Thoracic aorta (tissue), 2 donors: Measurements from ENCODE around the gene TMEM212. TPM values are rescaled to one million over a fixed set of nuclear protein-coding genes. Genes with fewer than 3 reads are reported as not detected.

Source experiments
- ATAC-seq: fragments of 150-250 bp; one replicate; pipeline ENCODE4 v1.8.0; 2017; ENCODE audit warnings: low read depth; ENCODE audit not compliant: insufficient number of reproducible peaks, low FRiP score
- DNase-seq: peaks from one replicate; pipeline ENCODE4 v3.0.0-alpha.2; 2020; ENCODE audit warnings: low spot score
- H3K27ac ChIP-seq, 2 donors: fragments of 200-600 bp; sonication (generic); 1 replicate in 1 of 2; 2 replicates in 1 of 2; pipeline ENCODE4 v1.5.1; 2016; ENCODE audit warnings: mild to moderate bottlenecking in 2 of 2, moderate library complexity in 2 of 2
- H3K27me3 ChIP-seq: fragments of 200-600 bp; sonication (generic); replicated peaks from 2 replicates; pipeline ENCODE4 v1.6.0; 2016; ENCODE audit warnings: mild to moderate bottlenecking; ENCODE audit not compliant: insufficient read depth
- H3K36me3 ChIP-seq: fragments of 200-600 bp; sonication (generic); one replicate; pipeline ENCODE4 v1.5.1; 2016
- H3K4me1 ChIP-seq, 2 donors: fragments of 200-600 bp; sonication (generic); 1 replicate in 1 of 2; 2 replicates in 1 of 2; pipeline versions ENCODE4 v1.5.1 to v1.6.0; 2016; ENCODE audit warnings: low read depth in 2 of 2, mild to moderate bottlenecking in 1 of 2; ENCODE audit not compliant: control insufficient read depth in 1 of 2
- H3K4me3 ChIP-seq: fragments of 200-600 bp; sonication (generic); 2 replicates; pipeline ENCODE4 v1.5.1; 2016; ENCODE audit warnings: mild to moderate bottlenecking
- H3K9me3 ChIP-seq: fragments of 200-600 bp; sonication (generic); 2 replicates; pipeline ENCODE4 v1.5.1; 2016
- total RNA-seq, 2 donors: library from RNA; depleted of rRNA; stranded (reverse); fragments of >200 nt; gene quantifications; one replicate each; pipeline versions ENCODE4 v1.1.0 to v1.2.3, GENCODE V29; 2016
- TF ChIP-seq, protein P1 (sequence below): fragments of 200-600 bp; sonication (generic); IDR thresholded peaks from one replicate; pipeline ENCODE4 v1.5.1; 2019; ENCODE audit warnings: antibody characterized with exemption

The TMEM212 gene
- total RNA-seq, 2 donors from 2014 or later: not detected

DNA sequence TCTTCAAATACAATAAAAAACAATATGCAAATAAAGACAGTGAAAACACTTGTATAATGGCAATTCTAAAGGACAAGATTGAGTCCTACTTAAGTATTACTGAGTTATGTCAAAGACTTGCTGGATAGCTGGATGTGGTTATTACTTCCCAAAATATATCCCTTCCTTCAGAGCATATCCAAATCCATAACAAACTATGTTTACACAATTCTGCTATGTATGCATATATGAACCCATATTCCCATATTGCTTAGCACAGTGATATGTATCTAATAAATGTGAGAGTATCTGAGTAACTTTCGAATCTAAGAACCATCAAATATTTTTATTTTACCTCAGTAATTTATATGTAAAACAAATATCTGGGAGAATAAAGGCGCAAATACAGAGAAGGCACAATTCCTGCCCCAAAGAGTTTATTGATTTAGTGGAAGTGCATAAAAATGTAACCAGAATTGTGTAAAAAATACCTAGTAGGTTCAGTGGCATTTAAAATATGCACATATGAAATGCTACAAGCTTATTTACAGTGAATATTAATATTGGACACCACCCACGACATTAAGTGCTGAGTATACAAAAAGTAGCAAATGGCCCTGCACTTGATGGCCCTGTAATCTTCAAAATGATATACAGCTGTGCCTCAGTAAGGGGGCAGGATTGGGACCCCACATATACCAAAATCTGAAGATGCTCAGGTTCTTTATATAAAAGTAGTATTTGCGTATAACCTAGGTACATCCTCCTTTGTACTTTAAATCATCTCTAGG is 37.1 kb downstream of the TMEM212 start:
- ATAC-seq: no peak

GRCh38 chr3:171881251-171881650 is 38.1 kb downstream of the TMEM212 start:
- DNase-seq: no peak
- TF ChIP-seq, protein P1, sequence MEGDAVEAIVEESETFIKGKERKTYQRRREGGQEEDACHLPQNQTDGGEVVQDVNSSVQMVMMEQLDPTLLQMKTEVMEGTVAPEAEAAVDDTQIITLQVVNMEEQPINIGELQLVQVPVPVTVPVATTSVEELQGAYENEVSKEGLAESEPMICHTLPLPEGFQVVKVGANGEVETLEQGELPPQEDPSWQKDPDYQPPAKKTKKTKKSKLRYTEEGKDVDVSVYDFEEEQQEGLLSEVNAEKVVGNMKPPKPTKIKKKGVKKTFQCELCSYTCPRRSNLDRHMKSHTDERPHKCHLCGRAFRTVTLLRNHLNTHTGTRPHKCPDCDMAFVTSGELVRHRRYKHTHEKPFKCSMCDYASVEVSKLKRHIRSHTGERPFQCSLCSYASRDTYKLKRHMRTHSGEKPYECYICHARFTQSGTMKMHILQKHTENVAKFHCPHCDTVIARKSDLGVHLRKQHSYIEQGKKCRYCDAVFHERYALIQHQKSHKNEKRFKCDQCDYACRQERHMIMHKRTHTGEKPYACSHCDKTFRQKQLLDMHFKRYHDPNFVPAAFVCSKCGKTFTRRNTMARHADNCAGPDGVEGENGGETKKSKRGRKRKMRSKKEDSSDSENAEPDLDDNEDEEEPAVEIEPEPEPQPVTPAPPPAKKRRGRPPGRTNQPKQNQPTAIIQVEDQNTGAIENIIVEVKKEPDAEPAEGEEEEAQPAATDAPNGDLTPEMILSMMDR: no peak
- ATAC-seq: no peak
- H3K27ac ChIP-seq: no peak overlapping the region
- H3K27me3 ChIP-seq: no peaks in the 10 kb centered on the region
- no peaks in the 10 kb centered on the region for H3K9me3 ChIP-seq
- peaks cover 20 to 29% of the 10 kb centered on the region in 2 donors for H3K4me1 ChIP-seq
- H3K4me3 ChIP-seq: no peak overlapping the region
- no peaks in the 10 kb centered on the region for H3K36me3 ChIP-seq

More for the DNA sequence above, 37.1 kb downstream of the TMEM212 start:
- DNase-seq: no peak
- Histone ChIP-seq H3K4me1 (peaks cover 27 to 38% of the 10 kb centered on the region in 2 donors), H3K9me3 (no peaks in the 10 kb centered on the region), H3K27me3 (no peaks in the 10 kb centered on the region), H3K27ac (no peak overlapping the region), H3K4me3 (no peak overlapping the region), H3K36me3 (no peaks in the 10 kb centered on the region)
- TF ChIP-seq, protein P1: no peak

DNA sequence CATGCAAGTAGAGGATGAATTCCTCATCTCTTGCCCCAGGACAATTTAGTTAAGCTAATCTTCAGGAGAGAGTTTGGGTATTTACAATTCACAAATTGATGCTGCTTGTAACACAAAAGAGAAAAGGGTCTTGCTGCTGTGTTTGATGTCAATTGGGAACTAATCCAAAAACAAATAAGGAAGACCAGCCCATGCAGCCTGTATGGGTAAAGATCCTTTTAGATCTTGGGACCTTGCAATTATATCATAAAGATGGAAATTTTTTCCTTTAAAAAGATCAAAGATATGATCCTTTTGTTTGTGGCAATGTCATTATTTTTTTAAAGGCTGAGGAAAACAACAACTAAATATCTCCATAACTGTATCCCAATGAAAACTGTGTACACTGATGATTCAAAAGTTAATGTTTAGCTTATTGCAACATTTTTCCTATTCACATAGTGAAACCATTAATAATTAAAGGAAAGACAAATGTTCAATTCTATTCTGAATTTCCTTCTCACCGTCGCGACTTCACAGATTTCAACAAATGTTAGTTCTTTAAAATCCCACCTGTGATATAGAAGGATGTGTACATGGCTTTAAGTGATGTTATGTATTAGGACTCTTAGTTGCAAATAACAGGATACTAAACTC is 40.2 kb downstream of the TMEM212 start:
- no peak for ATAC-seq

DNA sequence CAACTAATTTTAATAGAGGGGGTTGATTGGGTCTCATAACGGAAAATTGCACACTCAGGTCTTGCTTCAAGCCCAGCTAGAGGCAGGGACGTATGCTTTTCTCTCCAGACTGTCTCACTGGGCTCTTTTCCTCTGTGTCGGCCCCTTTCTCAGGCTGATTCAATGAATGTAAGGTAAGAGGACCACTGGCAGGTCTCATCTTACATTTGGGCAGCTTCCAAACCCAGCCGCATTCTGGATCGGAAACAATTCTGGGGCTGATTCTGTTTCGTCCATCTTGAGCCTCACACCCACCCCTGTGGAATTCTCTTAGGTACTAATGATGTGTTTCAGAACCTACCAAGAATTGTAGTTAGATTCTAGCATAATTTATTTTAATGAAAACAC is 40.7 kb downstream of the TMEM212 start:
- TF ChIP-seq, protein P1: no peak
- DNase-seq: no peak
- Histone ChIP-seq H3K4me3 (no peak overlapping the region), H3K27me3 (no peaks in the 10 kb centered on the region), H3K9me3 (no peaks in the 10 kb centered on the region), H3K27ac (no peak overlapping the region), H3K36me3 (no peaks in the 10 kb centered on the region), H3K4me1 (peaks cover under 1 to 5% of the 10 kb centered on the region in 2 donors)
- no peak for ATAC-seq

More for the DNA sequence above, 40.2 kb downstream of the TMEM212 start:
- Histone ChIP-seq H3K36me3 (no peaks in the 10 kb centered on the region), H3K4me1 (peaks cover 6 to 10% of the 10 kb centered on the region in 2 donors), H3K9me3 (no peaks in the 10 kb centered on the region), H3K4me3 (no peak overlapping the region), H3K27ac (no peak overlapping the region), H3K27me3 (no peaks in the 10 kb centered on the region)
- DNase-seq: no peak
- TF ChIP-seq, protein P1: no peak

- H3K9me3 ChIP-seq: no peaks in the 10 kb centered on the region
- no peaks in the 10 kb centered on the region for H3K36me3 ChIP-seq
Observed at GRCh38 chr3:171888466-171888865, 45.3 kb downstream of the TMEM212 start.

More at GRCh38 chr3:171888466-171888865, 45.3 kb downstream of the TMEM212 start:
- Histone ChIP-seq H3K4me1 (no peaks in the 10 kb centered on the region), H3K27ac (no peak overlapping the region), H3K27me3 (no peaks in the 10 kb centered on the region), H3K4me3 (no peak overlapping the region)
- ATAC-seq (no peak), DNase-seq (no peak)
- TF ChIP-seq, protein P1: no peak
